ENCODE measurements around the gene TCFL5.

Gene TCFL5

GRCh38 chr20:62837790-62838127, 23.9 kb downstream of the TCFL5 start:
- Mint-ChIP-seq H3K27ac (no peak overlapping the region), H3K4me1 (peaks cover 15% of the 10 kb centered on the region), H3K9me3 (no peaks in the 10 kb centered on the region), H3K4me3 (no peak overlapping the region), H3K36me3 (ENCODE audit: low read depth) (no peaks in the 10 kb centered on the region), H3K27me3 (ENCODE audit: low read depth) (peaks cover 5% of the 10 kb centered on the region)
- TF ChIP-seq CTCF (IDR thresholded peaks at IDR 0.05; ENCODE audit: unreplicated experiment in 3 of 3), result no peak

GRCh38 chr20:62836967-62837490, 24.6 kb downstream of the TCFL5 start:
- Mint-ChIP-seq H3K9me3 (no peaks in the 10 kb centered on the region), H3K36me3 (ENCODE audit: low read depth) (no peaks in the 10 kb centered on the region), H3K4me1 (peaks cover 18% of the 10 kb centered on the region), H3K27ac (no peak overlapping the region), H3K4me3 (no peak overlapping the region), H3K27me3 (ENCODE audit: low read depth) (peaks cover 5% of the 10 kb centered on the region)
- no peak for TF ChIP-seq CTCF (IDR thresholded peaks at IDR 0.05; ENCODE audit: unreplicated experiment in 3 of 3)

- H3K36me3 Mint-ChIP-seq (ENCODE audit: low read depth), result no peaks in the 10 kb centered on the region
- peaks cover 5% of the 10 kb centered on the region for H3K27me3 Mint-ChIP-seq (ENCODE audit: low read depth)
- H3K4me3 Mint-ChIP-seq, result no peak overlapping the region
- no peak overlapping the region for H3K27ac Mint-ChIP-seq
- peaks cover 22% of the 10 kb centered on the region for H3K4me1 Mint-ChIP-seq
- TF ChIP-seq CTCF (IDR thresholded peaks at IDR 0.05; ENCODE audit: unreplicated experiment in 3 of 3), result no peak
- no peaks in the 10 kb centered on the region for H3K9me3 Mint-ChIP-seq
These were observed 25.4 kb downstream of the TCFL5 start for GRCh38 chr20:62835931-62836861.

- Mint-ChIP-seq H3K27ac (no peak overlapping the region), H3K4me1 (peaks cover 18% of the 10 kb centered on the region), H3K9me3 (no peaks in the 10 kb centered on the region), H3K27me3 (ENCODE audit: low read depth) (peaks cover 5% of the 10 kb centered on the region), H3K4me3 (no peak overlapping the region), H3K36me3 (ENCODE audit: low read depth) (no peaks in the 10 kb centered on the region)
- no peak for TF ChIP-seq CTCF (IDR thresholded peaks at IDR 0.05; ENCODE audit: unreplicated experiment in 3 of 3)
These were observed 26.5 kb downstream of the TCFL5 start for GRCh38 chr20:62834967-62835730.

- peaks cover 5% of the 10 kb centered on the region for H3K27me3 Mint-ChIP-seq (ENCODE audit: low read depth)
- peak overlapping the region in 2 of 3 experiments; percentile 33 to 40 for H3K27ac Mint-ChIP-seq
- TF ChIP-seq CTCF (IDR thresholded peaks at IDR 0.05; ENCODE audit: unreplicated experiment in 3 of 3), result no peak
- no peak overlapping the region for H3K4me3 Mint-ChIP-seq
- no peaks in the 10 kb centered on the region for H3K36me3 Mint-ChIP-seq (ENCODE audit: low read depth)
- H3K9me3 Mint-ChIP-seq, result no peaks in the 10 kb centered on the region
- peaks cover 18% of the 10 kb centered on the region for H3K4me1 Mint-ChIP-seq
These were observed 28.7 kb downstream of the TCFL5 start for GRCh38 chr20:62832951-62833391.
